ENCODE data around the gene PTPRJ.

The PTPRJ gene

DNA sequence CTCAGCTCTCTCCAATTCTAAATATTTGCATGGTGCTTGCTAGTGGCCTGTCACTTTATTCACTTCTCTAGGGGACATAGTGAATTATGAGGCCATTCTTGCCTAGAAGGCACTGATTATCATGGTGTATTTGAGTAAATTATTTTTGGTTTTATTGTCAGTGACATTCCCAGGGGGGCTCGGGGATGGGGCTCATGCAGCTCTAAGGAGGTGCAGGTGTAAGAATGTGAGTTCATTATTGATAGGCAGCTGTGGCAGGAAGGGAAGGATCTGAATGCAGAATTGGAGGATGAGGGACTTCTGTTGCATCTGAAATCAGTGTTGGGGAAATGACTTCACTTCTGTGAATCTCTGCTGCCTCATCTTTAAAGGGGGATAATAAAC is 182.5 kb downstream of the PTPRJ start:
- DNase-seq (ENCODE audit: low spot score) = no peak
- ATAC-seq (ENCODE audit: low read depth) = no peak
- Histone ChIP-seq H3K9me3 (ENCODE audit: severe bottlenecking) (no peaks in the 10 kb centered on the region), H3K36me3 (ENCODE audit: low read depth) (no peaks in the 10 kb centered on the region), H3K4me1 (ENCODE audit: insufficient read depth, poor library complexity, severe bottlenecking) (no peaks in the 10 kb centered on the region), H3K27me3 (ENCODE audit: insufficient read depth, poor library complexity, severe bottlenecking) (no peaks in the 10 kb centered on the region), H3K27ac (ENCODE audit: poor library complexity, severe bottlenecking) (no peak overlapping the region), H3K4me3 (ENCODE audit: severe bottlenecking) (no peak overlapping the region)
- TF ChIP-seq, protein P1, sequence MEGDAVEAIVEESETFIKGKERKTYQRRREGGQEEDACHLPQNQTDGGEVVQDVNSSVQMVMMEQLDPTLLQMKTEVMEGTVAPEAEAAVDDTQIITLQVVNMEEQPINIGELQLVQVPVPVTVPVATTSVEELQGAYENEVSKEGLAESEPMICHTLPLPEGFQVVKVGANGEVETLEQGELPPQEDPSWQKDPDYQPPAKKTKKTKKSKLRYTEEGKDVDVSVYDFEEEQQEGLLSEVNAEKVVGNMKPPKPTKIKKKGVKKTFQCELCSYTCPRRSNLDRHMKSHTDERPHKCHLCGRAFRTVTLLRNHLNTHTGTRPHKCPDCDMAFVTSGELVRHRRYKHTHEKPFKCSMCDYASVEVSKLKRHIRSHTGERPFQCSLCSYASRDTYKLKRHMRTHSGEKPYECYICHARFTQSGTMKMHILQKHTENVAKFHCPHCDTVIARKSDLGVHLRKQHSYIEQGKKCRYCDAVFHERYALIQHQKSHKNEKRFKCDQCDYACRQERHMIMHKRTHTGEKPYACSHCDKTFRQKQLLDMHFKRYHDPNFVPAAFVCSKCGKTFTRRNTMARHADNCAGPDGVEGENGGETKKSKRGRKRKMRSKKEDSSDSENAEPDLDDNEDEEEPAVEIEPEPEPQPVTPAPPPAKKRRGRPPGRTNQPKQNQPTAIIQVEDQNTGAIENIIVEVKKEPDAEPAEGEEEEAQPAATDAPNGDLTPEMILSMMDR (IDR thresholded peaks at IDR 0.05; ENCODE audit: poor library complexity, severe bottlenecking) = no peak

DNA sequence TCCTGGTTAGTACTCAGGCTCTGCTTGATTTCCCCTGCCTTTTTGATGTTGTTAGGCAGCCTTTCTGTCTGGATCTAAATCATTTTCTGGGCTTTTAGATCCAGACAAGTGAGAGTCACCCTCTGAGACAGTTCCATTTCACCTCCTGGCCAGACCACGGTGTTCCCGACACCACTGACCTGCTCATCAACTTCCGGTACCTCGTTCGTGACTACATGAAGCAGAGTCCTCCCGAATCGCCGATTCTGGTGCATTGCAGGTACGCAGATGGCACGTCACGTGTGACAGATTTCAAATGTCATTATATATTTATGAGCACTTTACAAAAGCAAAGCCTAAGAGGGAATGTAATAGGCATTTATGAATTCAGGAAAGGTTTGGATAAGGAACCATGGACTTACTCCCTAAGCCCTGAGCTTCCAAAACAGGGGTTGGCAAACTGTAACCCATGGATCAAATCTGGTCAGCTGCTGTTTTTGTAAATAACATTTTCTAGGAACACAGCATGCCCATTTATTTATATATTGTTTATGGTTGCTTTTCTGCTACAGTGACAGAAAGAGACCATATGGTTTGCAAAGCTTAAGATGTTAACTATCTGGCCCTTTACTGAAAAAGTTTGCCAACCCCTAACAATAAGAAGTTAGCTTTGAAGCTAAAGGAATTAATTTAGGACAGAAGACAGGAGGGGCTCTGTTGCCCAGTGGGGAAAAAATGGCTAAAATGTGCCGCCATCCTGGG is 183.2 kb downstream of the PTPRJ start:
- Histone ChIP-seq H3K27me3 (ENCODE audit: insufficient read depth, poor library complexity, severe bottlenecking) (no peaks in the 10 kb centered on the region), H3K9me3 (ENCODE audit: severe bottlenecking) (no peaks in the 10 kb centered on the region), H3K4me3 (ENCODE audit: severe bottlenecking) (no peak overlapping the region), H3K36me3 (ENCODE audit: low read depth) (no peaks in the 10 kb centered on the region), H3K4me1 (ENCODE audit: insufficient read depth, poor library complexity, severe bottlenecking) (no peaks in the 10 kb centered on the region), H3K27ac (ENCODE audit: poor library complexity, severe bottlenecking) (no peak overlapping the region)
- no peak for DNase-seq (ENCODE audit: low spot score)
- no peak for ATAC-seq (ENCODE audit: low read depth)
- TF ChIP-seq, protein P1 (IDR thresholded peaks at IDR 0.05; ENCODE audit: poor library complexity, severe bottlenecking) = no peak

DNA sequence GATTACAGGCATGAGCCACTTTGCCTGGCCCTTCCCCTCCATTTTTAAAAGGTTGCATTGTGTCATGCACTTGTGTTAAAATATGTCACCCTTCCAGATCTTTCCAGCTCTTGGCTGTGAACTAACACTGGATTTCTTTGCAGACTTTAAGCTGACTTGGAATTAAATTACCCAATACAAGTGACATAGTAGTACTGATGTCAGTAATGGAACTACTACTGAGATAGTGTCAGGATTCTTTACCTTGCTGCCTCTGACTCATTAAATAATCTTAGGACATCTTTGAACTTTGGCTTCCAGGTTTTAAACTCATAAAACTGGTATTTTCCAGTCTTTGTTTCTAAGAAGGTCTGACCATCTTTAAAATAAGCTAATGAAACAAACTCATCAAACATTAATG is 184.5 kb downstream of the PTPRJ start:
- DNase-seq (ENCODE audit: low spot score) (no peak), ATAC-seq (ENCODE audit: low read depth) (no peak)
- TF ChIP-seq, protein P1 (IDR thresholded peaks at IDR 0.05; ENCODE audit: poor library complexity, severe bottlenecking) = no peak
- H3K36me3 ChIP-seq (ENCODE audit: low read depth) = no peaks in the 10 kb centered on the region
- H3K9me3 ChIP-seq (ENCODE audit: severe bottlenecking) = no peaks in the 10 kb centered on the region
- H3K27me3 ChIP-seq (ENCODE audit: insufficient read depth, poor library complexity, severe bottlenecking) = no peaks in the 10 kb centered on the region
- no peaks in the 10 kb centered on the region for H3K4me1 ChIP-seq (ENCODE audit: insufficient read depth, poor library complexity, severe bottlenecking)
- no peak overlapping the region for H3K4me3 ChIP-seq (ENCODE audit: severe bottlenecking)
- no peak overlapping the region for H3K27ac ChIP-seq (ENCODE audit: poor library complexity, severe bottlenecking)

DNA sequence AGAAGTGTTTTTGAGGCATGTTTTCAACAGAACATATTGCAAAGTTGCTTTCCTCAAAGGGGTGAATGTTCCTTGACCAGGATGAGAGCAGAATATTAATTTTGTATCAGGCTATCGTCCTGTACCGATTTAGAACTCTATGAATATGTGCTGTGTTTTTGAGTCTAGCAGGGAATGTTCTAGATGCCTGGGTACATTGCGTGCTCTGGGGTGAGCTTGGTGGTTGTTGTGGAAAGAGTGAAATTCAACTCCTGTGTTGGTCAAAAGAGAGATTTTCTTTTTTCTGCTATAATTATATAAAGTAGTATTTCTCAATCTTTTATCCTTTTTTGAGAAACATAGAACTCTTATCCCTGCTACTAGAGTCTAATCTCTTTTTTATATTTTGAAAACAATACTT is 185.1 kb downstream of the PTPRJ start:
- Histone ChIP-seq H3K27me3 (ENCODE audit: insufficient read depth, poor library complexity, severe bottlenecking) (no peaks in the 10 kb centered on the region), H3K36me3 (ENCODE audit: low read depth) (no peaks in the 10 kb centered on the region), H3K27ac (ENCODE audit: poor library complexity, severe bottlenecking) (no peak overlapping the region), H3K4me3 (ENCODE audit: severe bottlenecking) (no peak overlapping the region), H3K4me1 (ENCODE audit: insufficient read depth, poor library complexity, severe bottlenecking) (no peaks in the 10 kb centered on the region), H3K9me3 (ENCODE audit: severe bottlenecking) (no peaks in the 10 kb centered on the region)
- TF ChIP-seq, protein P1 (IDR thresholded peaks at IDR 0.05; ENCODE audit: poor library complexity, severe bottlenecking) = no peak
- ATAC-seq (ENCODE audit: low read depth) (no peak), DNase-seq (ENCODE audit: low spot score) (no peak)

DNA sequence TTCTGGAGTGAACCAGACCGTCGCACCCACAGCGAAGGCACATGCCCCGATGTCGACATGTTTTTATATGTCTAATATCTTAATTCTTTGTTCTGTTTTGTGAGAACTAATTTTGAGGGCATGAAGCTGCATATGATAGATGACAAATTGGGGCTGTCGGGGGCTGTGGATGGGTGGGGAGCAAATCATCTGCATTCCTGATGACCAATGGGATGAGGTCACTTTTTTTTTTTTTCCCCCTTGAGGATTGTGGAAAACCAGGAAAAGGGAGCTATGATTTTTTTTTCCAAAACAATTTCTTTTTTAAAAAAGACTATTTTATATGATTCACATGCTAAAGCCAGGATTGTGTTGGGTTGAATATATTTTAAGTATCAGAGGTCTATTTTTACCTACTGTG is 187.0 kb downstream of the PTPRJ start:
- H3K27ac ChIP-seq (ENCODE audit: poor library complexity, severe bottlenecking) = no peak overlapping the region
- H3K4me1 ChIP-seq (ENCODE audit: insufficient read depth, poor library complexity, severe bottlenecking) = no peaks in the 10 kb centered on the region
- H3K36me3 ChIP-seq (ENCODE audit: low read depth) = no peaks in the 10 kb centered on the region
- ATAC-seq (ENCODE audit: low read depth) (no peak), DNase-seq (ENCODE audit: low spot score) (no peak)
- H3K9me3 ChIP-seq (ENCODE audit: severe bottlenecking) = no peaks in the 10 kb centered on the region
- no peaks in the 10 kb centered on the region for H3K27me3 ChIP-seq (ENCODE audit: insufficient read depth, poor library complexity, severe bottlenecking)
- no peak overlapping the region for H3K4me3 ChIP-seq (ENCODE audit: severe bottlenecking)
- TF ChIP-seq, protein P1 (IDR thresholded peaks at IDR 0.05; ENCODE audit: poor library complexity, severe bottlenecking) = no peak
